HG02852 (cell line): ENCODE results near the gene TYRO3.
"Not testable (repeated sequence)": the region's sequence is repeated elsewhere in the genome, so short reads cannot be mapped to it uniquely, and the experiment has no call there.

Experiments
- ATAC-seq: cut with Tn5 transposase; IDR thresholded peaks from one replicate; pipeline ENCODE4 v1.9.1; 2021; ENCODE audit warnings: mild to moderate bottlenecking, moderate library complexity; ENCODE audit not compliant: unreplicated experiment

TYRO3 gene

GRCh38 chr15:41572866-41573265 lies 13.9 kb downstream of the TYRO3 start:
- no peak for ATAC-seq

- no peak for ATAC-seq
Observed at GRCh38 chr15:41573396-41573795, 14.4 kb downstream of the TYRO3 start.

- ATAC-seq: no peak
Observed at GRCh38 chr15:41574158-41574557, 15.1 kb downstream of the TYRO3 start.

- no peak for ATAC-seq
Observed at GRCh38 chr15:41575282-41575681, 16.3 kb downstream of the TYRO3 start.

GRCh38 chr15:41577863-41578735 lies 19.1 kb downstream of the TYRO3 start:
- no peak for ATAC-seq

- no peak for ATAC-seq
Observed at GRCh38 chr15:41578736-41579383, 19.8 kb downstream of the TYRO3 start.

GRCh38 chr15:41581110-41581509 lies 22.1 kb downstream of the TYRO3 start:
- ATAC-seq: no peak

GRCh38 chr15:41583795-41584194 lies 24.8 kb downstream of the TYRO3 start:
- ATAC-seq: no peak

GRCh38 chr15:41584636-41585126 lies 25.7 kb downstream of the TYRO3 start:
- no peak for ATAC-seq

GRCh38 chr15:41585127-41586047 lies 26.4 kb downstream of the TYRO3 start:
- ATAC-seq: no peak

GRCh38 chr15:41586531-41587282 lies 27.7 kb downstream of the TYRO3 start:
- not testable (repeated sequence) for ATAC-seq

- not testable (repeated sequence) for ATAC-seq
Observed at GRCh38 chr15:41589018-41589417, 30.0 kb downstream of the TYRO3 start.

- not testable (repeated sequence) for ATAC-seq
Observed at GRCh38 chr15:41589571-41589970, 30.6 kb downstream of the TYRO3 start.

- not testable (repeated sequence) for ATAC-seq
Observed at GRCh38 chr15:41591217-41591616, 32.2 kb downstream of the TYRO3 start.

GRCh38 chr15:41592718-41593117 lies 33.7 kb downstream of the TYRO3 start:
- not testable (repeated sequence) for ATAC-seq

- no peak for ATAC-seq
Observed at GRCh38 chr15:41594801-41595746, 36.1 kb downstream of the TYRO3 start.

GRCh38 chr15:41596972-41597371 lies 38.0 kb downstream of the TYRO3 start:
- ATAC-seq: no peak

GRCh38 chr15:41597787-41598186 lies 38.8 kb downstream of the TYRO3 start:
- no peak for ATAC-seq

- ATAC-seq: no peak
Observed at GRCh38 chr15:41599061-41599460, 40.0 kb downstream of the TYRO3 start.
